Gastroesophageal sphincter (tissue), 3 donors: ENCODE results near the gene BTK.

Source experiments
- EP300 ChIP-seq: sonication (generic); formaldehyde crosslinking; IDR thresholded peaks from one replicate; pipeline ENCODE4 v1.6.1; 2017; ENCODE audit warnings: antibody characterized with exemption, mild to moderate bottlenecking
- POLR2A ChIP-seq, 2 donors: fragments of 450-650 bp; IDR thresholded peaks; one replicate each; pipeline ENCODE4 v1.6.1; 2017; ENCODE audit warnings: antibody characterized with exemption in 2 of 2, mild to moderate bottlenecking in 2 of 2, moderate library complexity in 1 of 2
- TF ChIP-seq, protein P1 (sequence below), 4 experiments: fragments of 200-600 bp in 2 of 4; fragments of 450-650 bp in 2 of 4; sonication (generic) in 1 of 4; IDR thresholded peaks; one replicate each; pipeline ENCODE4 v1.5.1; 2017 to 2019; ENCODE audit warnings: antibody characterized with exemption in 4 of 4, mild to moderate bottlenecking in 2 of 4, moderate library complexity in 2 of 4

DNA sequence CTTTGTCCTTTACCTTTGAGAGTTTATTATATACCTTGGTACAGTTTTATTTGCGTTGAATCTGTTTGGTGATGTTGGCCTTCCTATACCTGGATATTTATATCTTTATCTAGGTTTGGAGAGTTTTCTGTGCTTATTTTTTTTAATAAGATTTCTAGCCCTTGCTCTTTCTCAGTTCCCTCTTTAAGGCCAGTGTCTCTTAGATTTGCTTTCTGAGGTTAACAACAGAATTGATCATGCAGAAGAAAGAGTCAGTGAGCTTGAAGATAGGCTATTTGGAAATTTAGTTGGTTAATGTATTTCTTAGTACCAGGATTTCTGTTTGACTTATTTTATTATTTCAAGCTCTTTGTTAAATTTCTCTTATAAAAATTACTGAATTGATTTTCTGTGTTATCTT lies 82.2 kb downstream of the BTK start:
- TF ChIP-seq, protein P1, sequence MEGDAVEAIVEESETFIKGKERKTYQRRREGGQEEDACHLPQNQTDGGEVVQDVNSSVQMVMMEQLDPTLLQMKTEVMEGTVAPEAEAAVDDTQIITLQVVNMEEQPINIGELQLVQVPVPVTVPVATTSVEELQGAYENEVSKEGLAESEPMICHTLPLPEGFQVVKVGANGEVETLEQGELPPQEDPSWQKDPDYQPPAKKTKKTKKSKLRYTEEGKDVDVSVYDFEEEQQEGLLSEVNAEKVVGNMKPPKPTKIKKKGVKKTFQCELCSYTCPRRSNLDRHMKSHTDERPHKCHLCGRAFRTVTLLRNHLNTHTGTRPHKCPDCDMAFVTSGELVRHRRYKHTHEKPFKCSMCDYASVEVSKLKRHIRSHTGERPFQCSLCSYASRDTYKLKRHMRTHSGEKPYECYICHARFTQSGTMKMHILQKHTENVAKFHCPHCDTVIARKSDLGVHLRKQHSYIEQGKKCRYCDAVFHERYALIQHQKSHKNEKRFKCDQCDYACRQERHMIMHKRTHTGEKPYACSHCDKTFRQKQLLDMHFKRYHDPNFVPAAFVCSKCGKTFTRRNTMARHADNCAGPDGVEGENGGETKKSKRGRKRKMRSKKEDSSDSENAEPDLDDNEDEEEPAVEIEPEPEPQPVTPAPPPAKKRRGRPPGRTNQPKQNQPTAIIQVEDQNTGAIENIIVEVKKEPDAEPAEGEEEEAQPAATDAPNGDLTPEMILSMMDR (IDR thresholded peaks at IDR 0.05): no peak
- TF ChIP-seq POLR2A (IDR thresholded peaks at IDR 0.05): no peak
- TF ChIP-seq EP300: no peak
